Measurements from ENCODE around the gene DDX46. TPM values are rescaled to one million over a fixed set of nuclear protein-coding genes. Genes with fewer than 3 reads are reported as not detected.

The DDX46 gene
- total and polyA plus RNA-seq, 2 of the 8 experiments (the other 6 are each of a cell fraction or from before 2014, with no cell fraction given) = 22.6 to 110 TPM

- Histone ChIP-seq H4K91ac (replicated peaks; ENCODE audit: insufficient read length, low read length) (no peak overlapping the region), H2BK15ac (ENCODE audit: low read length) (no peak overlapping the region), H3K4me3 (ENCODE audit: extremely low read depth in 1 of 4, insufficient read depth in 2 of 4, low read depth in 3 of 4, low read length in 4 of 4) (no peak overlapping the region), H2BK5ac (ENCODE audit: low read depth, low read length) (no peak overlapping the region), H3K27ac (ENCODE audit: low read depth, low read length) (no peak overlapping the region), H3K4ac (replicated peaks; ENCODE audit: insufficient read length, low read depth, low read length) (no peak overlapping the region), H3K23me2 (ENCODE audit: low read depth, low read length) (no peaks in the 10 kb centered on the region), H2BK12ac (ENCODE audit: low read depth, low read length) (no peak overlapping the region), H3K4me1 (replicated peaks in 1 of 4; ENCODE audit: control insufficient read depth in 3 of 4, insufficient read depth in 4 of 4, low read length in 3 of 4) (no peaks in the 10 kb centered on the region), H4K5ac (ENCODE audit: insufficient read length, low read depth, low read length) (no peak overlapping the region), H2AK5ac (ENCODE audit: low read depth, low read length) (no peak overlapping the region), H3K56ac (replicated peaks; ENCODE audit: insufficient read length, low read depth, low read length) (no peak overlapping the region), H4K8ac (ENCODE audit: extremely low read depth, insufficient read depth, low read length) (no peak overlapping the region), H2AFZ (ENCODE audit: low read length) (no peak overlapping the region), H3K9ac (replicated peaks in 1 of 4; ENCODE audit: extremely low read depth in 1 of 4, low read depth in 3 of 4, low read length in 3 of 4) (no peak overlapping the region), H3K9me3 (ENCODE audit: insufficient read depth in 2 of 2, low read depth in 1 of 2, low read length in 1 of 2) (no peaks in the 10 kb centered on the region), H3K14ac (ENCODE audit: insufficient read length) (no peak overlapping the region), H3K79me2 (ENCODE audit: control insufficient read depth in 1 of 2, insufficient read depth in 2 of 2, low read length in 2 of 2) (no peaks in the 10 kb centered on the region), H4K20me1 (replicated peaks in 1 of 2; ENCODE audit: control insufficient read depth in 1 of 2, insufficient read depth in 2 of 2, low read length in 2 of 2) (no peaks in the 10 kb centered on the region), H3K27me3 (replicated peaks in 1 of 4; ENCODE audit: control insufficient read depth in 3 of 4, extremely low read depth in 1 of 4, insufficient read depth in 3 of 4, low read length in 3 of 4) (no peaks in the 10 kb centered on the region), H3K36me3 (ENCODE audit: control insufficient read depth in 2 of 4, insufficient read depth in 4 of 4, low read length in 3 of 4) (peaks cover 0 to 38% (median 10%) of the 10 kb centered on the region in 4 experiments; a peak in 6 of 8 replicates), H3K18ac (ENCODE audit: extremely low read depth, low read length) (no peak overlapping the region), H2BK20ac (ENCODE audit: low read length) (no peak overlapping the region), H3K79me1 (ENCODE audit: low read depth, low read length) (no peaks in the 10 kb centered on the region), H2BK120ac (replicated peaks; ENCODE audit: low read depth, low read length) (no peak overlapping the region), H3K23ac (ENCODE audit: insufficient read length) (no peak overlapping the region), H3K4me2 (ENCODE audit: insufficient read depth in 1 of 2, low read depth in 2 of 2, low read length in 2 of 2) (no peak overlapping the region)
- WGBS, 2 experiments (ENCODE audit: extremely low coverage in 1 of 2, insufficient coverage in 1 of 2, insufficient read length in 1 of 2, insufficient replicate concordance in 2 of 2, low coverage in 1 of 2, low lambda C conversion rate in 2 of 2, missing lambda C conversion rate in 1 of 2) = 97% methylated on average over 2 of the region's 2 CpGs; no CpG with 5 or more reads in 1 of the 2 experiments
- FAIRE-seq = no peak
- ChIA-PET CTCF (ENCODE audit: partially characterized antibody) (interaction anchor here (0.7 to 2.0 kb wide), 4 partner anchors 16 to 258 kb away, joined by 3 to 5 read pairs (median 4); partner anchors contain the start of gene PCBD2), POLR2A (ENCODE audit: partially characterized antibody) (interaction anchor here (1.5 to 3.1 kb wide), 2 partner anchors 10 to 15 kb away, joined by 4 to 14 read pairs; partner anchors contain the start of gene C5orf24)
- no peak for DNase-seq (ENCODE audit: low read depth in 1 of 2, low spot score in 2 of 2)
- TF ChIP-seq TCF12 (IDR thresholded peaks at IDR 0.05; ENCODE audit: low read depth, low read length) = no peak
- no peak for TF ChIP-seq MAFK (IDR thresholded peaks at IDR 0.05; ENCODE audit: low read depth, low read length)
- TF ChIP-seq KDM5A (IDR thresholded peaks at IDR 0.05; ENCODE audit: low read length) = no peak
- no peak for TF ChIP-seq GABPA (IDR thresholded peaks at IDR 0.05; ENCODE audit: borderline replicate concordance, insufficient read depth, low read length)
- no peak for TF ChIP-seq ASH2L (IDR thresholded peaks at IDR 0.05; ENCODE audit: low read length)
- no peak for TF ChIP-seq KDM1A (IDR thresholded peaks at IDR 0.05; ENCODE audit: borderline replicate concordance, low read length)
- no peak for TF ChIP-seq ZNF274 (IDR thresholded peaks at IDR 0.05; ENCODE audit: borderline replicate concordance, extremely low read depth, low read length)
- TF ChIP-seq HDAC6 (IDR thresholded peaks at IDR 0.05; ENCODE audit: low read depth, low read length) = no peak
- no peak for TF ChIP-seq JUND (IDR thresholded peaks at IDR 0.05; ENCODE audit: low read length)
- TF ChIP-seq USF2 (IDR thresholded peaks at IDR 0.05; ENCODE audit: low read length) = no peak
- TF ChIP-seq GTF2F1 (IDR thresholded peaks at IDR 0.05; ENCODE audit: borderline replicate concordance, low read depth, low read length) = no peak
- no peak for TF ChIP-seq HDAC2 (IDR thresholded peaks at IDR 0.05; ENCODE audit: borderline replicate concordance in 1 of 2, low read depth in 2 of 2, low read length in 2 of 2)
- TF ChIP-seq SAP30 (IDR thresholded peaks at IDR 0.05; ENCODE audit: insufficient read depth, insufficient replicate concordance, low read length) = no peak
Measured at GRCh38 chr5:134835623-134836022, 77.0 kb downstream of the DDX46 start.
